Pulmonary artery endothelial cell (primary cell): ENCODE results near the gene GSTT2B. TPM values are rescaled to one million over a fixed set of nuclear protein-coding genes. Genes with fewer than 3 reads are reported as not detected.
"Not testable (repeated sequence)": the region's sequence is repeated elsewhere in the genome, so short reads cannot be mapped to it uniquely, and the experiment has no call there.

Experiments
- DNase-seq: peaks from one replicate; pipeline ENCODE4 v3.0.0-alpha.2; 2011; ENCODE audit warnings: low read depth, low spot score
- total RNA-seq: library from RNA; depleted of rRNA; stranded (reverse); fragments of >200 nt; gene quantifications from 2 replicates; pipeline ENCODE4 v1.2.3, GENCODE V29; 2014

The GSTT2B gene
- total RNA-seq, 1 donor from 2014 or later = 4.2 TPM

GRCh38 chr22:23986089-23986488 lies 25.1 kb upstream of the GSTT2B start:
- DNase-seq = not testable (repeated sequence)

- no peak for DNase-seq
Observed at GRCh38 chr22:23984430-23984829, 23.4 kb upstream of the GSTT2B start.

GRCh38 chr22:23980567-23980966 lies 19.6 kb upstream of the GSTT2B start:
- DNase-seq = not testable (repeated sequence)

GRCh38 chr22:23979557-23980240 lies 18.7 kb upstream of the GSTT2B start, which contains the start of gene GSTT2:
GSTT2 (plus strand) TSS chr22:23980134.
- not testable (repeated sequence) for DNase-seq

GRCh38 chr22:23977304-23977703 lies 16.3 kb upstream of the GSTT2B start:
- DNase-seq = not testable (repeated sequence)

GRCh38 chr22:23974836-23975352 lies 13.9 kb upstream of the GSTT2B start:
- not testable (repeated sequence) for DNase-seq

- DNase-seq = not testable (repeated sequence)
Observed at GRCh38 chr22:23974345-23974744, 13.3 kb upstream of the GSTT2B start, which contains the start of gene DDT. DDT (minus strand) TSS chr22:23974441; CDS start chr22:23974414, 27 bp downstream.

GRCh38 chr22:23971927-23972326 lies 10.9 kb upstream of the GSTT2B start:
- not testable (repeated sequence) for DNase-seq

GRCh38 chr22:23970816-23971486 lies 10.0 kb upstream of the GSTT2B start:
- no peak for DNase-seq

- no peak for DNase-seq
Observed at GRCh38 chr22:23970201-23970641, 9.2 kb upstream of the GSTT2B start.

GRCh38 chr22:23969071-23969470 lies 8.1 kb upstream of the GSTT2B start:
- DNase-seq = no peak

- not testable (repeated sequence) for DNase-seq
Observed at GRCh38 chr22:23966568-23966967, 5.6 kb upstream of the GSTT2B start, which contains the start of gene DDTL. DDTL (plus strand) TSS chr22:23966888; CDS start chr22:23966915, 27 bp downstream.

- DNase-seq = not testable (repeated sequence)
Observed at GRCh38 chr22:23966094-23966493, 5.1 kb upstream of the GSTT2B start.

- DNase-seq = not testable (repeated sequence)
Observed at GRCh38 chr22:23956301-23956900, 4.6 kb downstream of the GSTT2B start.

GRCh38 chr22:23955886-23956285 lies 5.1 kb downstream of the GSTT2B start:
- not testable (repeated sequence) for DNase-seq

- not testable (repeated sequence) for DNase-seq
Observed at GRCh38 chr22:23954991-23955305, 6.0 kb downstream of the GSTT2B start.

GRCh38 chr22:23954193-23954990 lies 6.6 kb downstream of the GSTT2B start:
- DNase-seq = not testable (repeated sequence)

- not testable (repeated sequence) for DNase-seq
Observed at GRCh38 chr22:23953485-23953884, 7.5 kb downstream of the GSTT2B start.

GRCh38 chr22:23952794-23953405 lies 8.1 kb downstream of the GSTT2B start:
- not testable (repeated sequence) for DNase-seq

- not testable (repeated sequence) for DNase-seq
Observed at GRCh38 chr22:23951383-23951782, 9.6 kb downstream of the GSTT2B start.

- DNase-seq = not testable (repeated sequence)
Observed at GRCh38 chr22:23949764-23950163, 11.2 kb downstream of the GSTT2B start.
